Body of pancreas (tissue), 4 donors: Measurements from ENCODE around the gene SH2B2. TPM values are rescaled to one million over a fixed set of nuclear protein-coding genes. Genes with fewer than 3 reads are reported as not detected.

ENCODE experiments used
- ATAC-seq: fragments of 150-250 bp; one replicate; pipeline ENCODE4 v1.9.1; 2016
- DNase-seq, 4 donors: peaks; one replicate each; pipeline ENCODE4 v3.0.0-alpha.2; 2019
- H3K27ac ChIP-seq, 4 donors: fragments of 200-600 bp; sonication (generic); 1 replicate in 3 of 4; 2 replicates in 1 of 4; pipeline versions ENCODE4 v1.5.1 to v1.6.1; 2016 to 2019; ENCODE audit warnings: mild to moderate bottlenecking in 1 of 4, mixed read lengths in 1 of 4, moderate library complexity in 1 of 4
- H3K27me3 ChIP-seq, 2 donors: fragments of 200-600 bp; sonication (generic); one replicate each; pipeline ENCODE4 v1.6.0; 2016; ENCODE audit warnings: mild to moderate bottlenecking in 1 of 2
- H3K36me3 ChIP-seq, 2 donors: fragments of 200-600 bp; sonication (generic); replicated peaks in 1 of 2; 2 replicates each; pipeline ENCODE4 v1.5.1; 2016; ENCODE audit warnings: low read depth in 2 of 2; ENCODE audit not compliant: insufficient read depth in 1 of 2
- H3K4me1 ChIP-seq: fragments of 200-600 bp; sonication (generic); one replicate; pipeline ENCODE4 v1.6.0; 2016
- H3K4me3 ChIP-seq, 2 donors: fragments of 200-600 bp; sonication (generic); 1 replicate in 1 of 2; 2 replicates in 1 of 2; pipeline ENCODE4 v1.5.1; 2016 to 2019
- H3K9me3 ChIP-seq, 3 donors: fragments of 200-600 bp; sonication (generic); 1 replicate in 2 of 3; 2 replicates in 1 of 3; pipeline ENCODE4 v1.5.1; 2016
- CTCF ChIP-seq, 7 experiments: fragments of 450-650 bp in 4 of 7; fragments of 200-600 bp in 3 of 7; sonication (generic) in 3 of 7; IDR thresholded peaks; one replicate each; pipeline ENCODE4 v1.5.1; 2016 to 2019; ENCODE audit warnings: antibody characterized with exemption in 7 of 7
- POLR2A ChIP-seq, 3 donors: fragments of 450-650 bp; IDR thresholded peaks; one replicate each; pipeline ENCODE4 v1.6.1; 2016; ENCODE audit warnings: antibody characterized with exemption in 3 of 3, mild to moderate bottlenecking in 2 of 3
- WGBS, 2 donors: methylation state at CpG; one replicate each; pipeline ENCODE4 v1.1.5; 2017; 5-methylcytosine and 5-hydroxymethylcytosine counted together
- intact Hi-C: fragments of 100-400 bp; cut with DNase I; formaldehyde crosslinking; loops from one replicate; pipeline ENCODE4 v1.15.1; 2023
- total RNA-seq, 2 donors: library from RNA; depleted of rRNA; stranded (reverse); fragments of >200 nt; gene quantifications; one replicate each; pipeline ENCODE4 v1.1.0, GENCODE V29; 2016

SH2B2 gene
- total RNA-seq, 2 donors from 2014 or later = 1.0 to 6.3 TPM

GRCh38 chr7:102317231-102318059 lies 30.8 kb downstream of the SH2B2 start:
- DNase-seq (no peak), ATAC-seq (no peak)
- Histone ChIP-seq H3K4me3 (no peak overlapping the region), H3K27me3 (no peaks in the 10 kb centered on the region), H3K36me3 (no peaks in the 10 kb centered on the region), H3K27ac (peak overlapping the region in 1 of 4 donors; percentile 30), H3K9me3 (no peaks in the 10 kb centered on the region), H3K4me1 (no peaks in the 10 kb centered on the region)
- intact Hi-C loops = no loop called here
- TF ChIP-seq CTCF (IDR thresholded peaks at IDR 0.05) (no peak), POLR2A (IDR thresholded peaks at IDR 0.05) (no peak)
- 74 to 94% methylated on average over 6 to 23 of the region's 24 CpGs for WGBS, 2 donors

- no peak overlapping the region for H3K4me3 ChIP-seq
- peak; percentile 49 for ATAC-seq
- H3K36me3 ChIP-seq = no peaks in the 10 kb centered on the region
- DNase-seq = peak in 3 of 4 donors; percentile 50 to 58 (median 52)
- H3K27me3 ChIP-seq = no peaks in the 10 kb centered on the region
- intact Hi-C loops = no loop called here
- H3K27ac ChIP-seq = peak overlapping the region in 2 of 4 donors; percentile 30
- TF ChIP-seq CTCF (IDR thresholded peaks at IDR 0.05) (peak in 2 of 7 experiments; percentile 3 to 15), POLR2A (IDR thresholded peaks at IDR 0.05) (no peak)
- H3K4me1 ChIP-seq = no peaks in the 10 kb centered on the region
- H3K9me3 ChIP-seq = no peaks in the 10 kb centered on the region
- 66% methylated on average over 7 of the region's 7 CpGs; no CpG with 5 or more reads in 1 of the 2 donors for WGBS, 2 donors
These were observed 31.9 kb downstream of the SH2B2 start for GRCh38 chr7:102318482-102318971.

GRCh38 chr7:102319671-102320070 lies 33.0 kb downstream of the SH2B2 start:
- H3K27me3 ChIP-seq = no peaks in the 10 kb centered on the region
- peak overlapping the region in 1 of 4 donors; percentile 25 for H3K27ac ChIP-seq
- no peaks in the 10 kb centered on the region for H3K4me1 ChIP-seq
- intact Hi-C loops = no loop called here
- TF ChIP-seq POLR2A (IDR thresholded peaks at IDR 0.05) (no peak), CTCF (IDR thresholded peaks at IDR 0.05) (no peak)
- no peaks in the 10 kb centered on the region for H3K36me3 ChIP-seq
- WGBS, 2 donors = 80 to 94% methylated on average over 3 of the region's 3 CpGs
- no peak for ATAC-seq
- no peak overlapping the region for H3K4me3 ChIP-seq
- DNase-seq = no peak
- no peaks in the 10 kb centered on the region for H3K9me3 ChIP-seq

- intact Hi-C loops = no loop called here
- ATAC-seq (no peak), DNase-seq (no peak)
- Histone ChIP-seq H3K36me3 (no peaks in the 10 kb centered on the region), H3K27ac (no peak overlapping the region), H3K27me3 (no peaks in the 10 kb centered on the region), H3K4me1 (no peaks in the 10 kb centered on the region), H3K9me3 (no peaks in the 10 kb centered on the region), H3K4me3 (no peak overlapping the region)
- 92 to 96% methylated on average over 12 to 14 of the region's 14 CpGs for WGBS, 2 donors
- TF ChIP-seq CTCF (IDR thresholded peaks at IDR 0.05) (no peak), POLR2A (IDR thresholded peaks at IDR 0.05) (no peak)
These were observed 33.5 kb downstream of the SH2B2 start for GRCh38 chr7:102320181-102320580.
